HG02798 (cell line): ENCODE results near the gene CTCF.
A peak's percentile ranks its signal among the peaks of the same experiment; 100 is the strongest.
"Not testable (repeated sequence)": the region's sequence is repeated elsewhere in the genome, so short reads cannot be mapped to it uniquely, and the experiment has no call there.

ENCODE experiments used
- ATAC-seq: cut with Tn5 transposase; IDR thresholded peaks from one replicate; pipeline ENCODE4 v1.9.1; 2021; ENCODE audit warnings: mild to moderate bottlenecking; ENCODE audit not compliant: unreplicated experiment, poor library complexity

CTCF gene

GRCh38 chr16:67533987-67534386 is 28.3 kb upstream of the CTCF start:
- not testable (repeated sequence) for ATAC-seq

DNA sequence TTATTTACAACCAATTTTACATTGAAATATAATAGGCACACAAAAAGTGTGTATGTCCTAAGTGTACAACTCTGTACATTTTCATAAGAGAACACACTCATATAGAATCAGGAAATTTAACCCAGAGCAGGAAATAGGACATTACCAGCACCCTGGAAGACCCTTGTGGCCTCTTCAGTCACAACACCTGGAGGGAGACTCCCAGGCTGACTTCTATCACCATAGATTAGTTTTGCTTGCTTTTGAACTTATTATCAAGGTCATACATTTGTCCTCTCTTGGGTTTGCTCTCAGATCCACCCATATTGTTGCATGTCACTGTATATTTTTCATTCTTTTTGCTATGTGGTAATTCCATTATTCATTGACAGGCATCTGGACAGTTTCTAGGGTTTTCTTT is 27.9 kb upstream of the CTCF start:
- no peak for ATAC-seq

- no peak for ATAC-seq
Measured at GRCh38 chr16:67535201-67535600, 27.1 kb upstream of the CTCF start.

- ATAC-seq = peak; percentile 36
Measured at GRCh38 chr16:67537270-67537635, 25.1 kb upstream of the CTCF start.

DNA sequence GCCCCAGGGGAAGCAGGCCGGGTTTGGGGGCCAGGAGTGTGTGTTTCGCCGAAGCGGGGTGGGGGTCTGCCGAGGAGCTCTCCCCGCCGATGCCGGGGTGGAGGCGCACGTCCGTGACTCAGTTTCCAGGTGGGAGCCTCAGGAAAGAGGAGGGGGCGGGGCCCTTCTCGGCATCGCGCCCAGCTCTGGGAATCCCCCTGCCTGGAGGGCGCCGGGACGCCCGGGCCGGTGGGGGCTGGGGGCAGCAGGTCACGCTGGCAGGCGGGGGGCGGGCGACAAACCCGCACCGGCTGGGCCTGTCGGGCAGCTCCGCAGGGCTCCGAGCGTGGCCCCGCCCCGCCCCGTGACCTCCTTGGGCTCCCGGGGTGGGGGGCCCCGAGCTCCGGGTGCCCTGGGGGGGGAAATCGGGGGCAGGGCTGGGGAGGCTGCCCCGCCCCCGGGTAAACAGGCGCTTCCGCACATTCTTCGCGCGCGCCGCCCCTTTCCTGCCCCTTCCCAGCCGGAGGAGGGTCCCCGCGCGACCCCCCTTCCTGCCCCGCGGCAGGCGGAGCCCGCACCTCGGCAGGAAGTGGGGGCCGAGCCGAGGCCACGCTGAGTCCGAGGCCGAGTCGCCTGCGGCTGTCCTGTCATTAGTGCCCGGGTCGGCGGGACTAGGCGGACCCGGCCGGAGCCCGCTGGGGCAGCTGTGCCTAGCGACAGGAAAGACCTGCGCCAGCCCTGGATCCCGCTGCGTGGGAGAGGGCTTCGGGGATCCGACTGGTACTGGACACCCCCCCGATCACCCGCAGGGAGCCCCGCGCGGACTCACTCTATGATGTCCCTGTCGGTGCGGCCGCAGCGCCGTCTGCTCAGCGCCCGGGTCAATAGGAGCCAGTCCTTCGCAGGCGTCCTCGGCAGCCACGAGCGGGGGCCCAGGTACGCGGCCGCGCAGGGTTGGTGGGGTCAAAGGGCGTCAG is 24.4 kb upstream of the CTCF start:
- ATAC-seq = peak; percentile 41

- no peak for ATAC-seq
Measured at GRCh38 chr16:67538666-67539101, 23.6 kb upstream of the CTCF start.

- no peak for ATAC-seq
Measured at GRCh38 chr16:67539271-67539670, 23.1 kb upstream of the CTCF start.

GRCh38 chr16:67539691-67540635 is 22.4 kb upstream of the CTCF start:
- no peak for ATAC-seq

GRCh38 chr16:67540756-67541155 is 21.6 kb upstream of the CTCF start:
- ATAC-seq = no peak

GRCh38 chr16:67541391-67542263 is 20.7 kb upstream of the CTCF start:
- no peak for ATAC-seq

GRCh38 chr16:67542464-67542863 is 19.9 kb upstream of the CTCF start:
- peak; percentile 52 for ATAC-seq

DNA sequence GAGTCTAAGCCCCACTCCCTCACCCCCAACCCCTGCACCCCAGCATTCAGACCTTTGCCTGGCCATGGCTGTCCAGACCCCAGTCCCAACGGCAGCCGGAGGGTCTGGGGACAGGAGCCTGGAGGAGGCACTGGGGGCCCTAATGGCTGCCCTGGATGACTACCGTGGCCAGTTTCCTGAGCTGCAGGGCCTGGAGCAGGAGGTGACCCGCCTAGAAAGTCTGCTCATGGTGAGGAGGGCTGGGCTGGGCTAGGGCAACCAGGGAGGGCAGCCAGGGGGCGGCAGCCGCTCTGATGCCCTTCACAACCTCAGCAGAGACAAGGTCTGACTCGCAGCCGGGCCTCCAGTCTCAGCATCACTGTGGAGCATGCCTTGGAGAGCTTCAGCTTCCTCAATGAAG is 19.3 kb upstream of the CTCF start:
- no peak for ATAC-seq

DNA sequence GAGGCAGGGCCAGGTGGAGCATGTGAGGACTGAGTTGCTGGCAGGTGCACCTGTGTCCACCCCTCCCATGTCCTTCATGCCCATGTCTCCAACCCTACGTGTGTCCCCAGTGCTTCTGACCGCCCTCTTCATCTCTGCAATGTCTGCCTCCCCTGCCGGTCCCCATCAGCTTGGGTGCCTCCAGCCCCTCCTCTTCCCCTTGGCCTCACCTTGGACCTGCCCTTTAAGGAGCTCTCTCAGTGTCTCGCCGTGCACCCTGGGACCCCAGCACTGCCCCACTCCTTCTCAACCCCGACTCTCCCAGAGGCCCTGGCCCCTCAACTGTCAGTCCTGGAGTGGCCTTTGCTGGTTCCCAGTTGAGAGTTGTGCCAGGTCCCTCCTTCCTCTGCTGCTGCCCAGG is 18.7 kb upstream of the CTCF start:
- ATAC-seq = no peak

- no peak for ATAC-seq
Measured at GRCh38 chr16:67544329-67544841, 17.9 kb upstream of the CTCF start.

GRCh38 chr16:67544844-67545664 is 17.3 kb upstream of the CTCF start:
- no peak for ATAC-seq

DNA sequence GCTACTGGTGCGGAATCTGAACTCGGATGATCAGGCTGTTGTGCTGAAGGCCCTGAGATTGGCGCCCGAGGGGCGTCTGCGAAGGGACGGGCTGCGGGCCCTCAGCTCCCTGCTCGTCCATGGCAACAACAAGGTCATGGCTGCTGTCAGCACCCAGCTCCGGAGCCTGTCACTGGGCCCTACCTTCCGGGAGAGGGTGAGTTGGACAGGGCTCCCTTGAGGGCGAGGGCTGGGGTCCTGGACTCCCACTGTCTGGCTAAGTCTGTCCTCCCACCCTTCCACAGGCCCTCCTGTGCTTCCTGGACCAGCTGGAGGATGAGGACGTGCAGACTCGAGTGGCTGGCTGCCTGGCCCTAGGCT is 16.7 kb upstream of the CTCF start:
- no peak for ATAC-seq

- no peak for ATAC-seq
Measured at GRCh38 chr16:67546091-67546501, 16.2 kb upstream of the CTCF start.

GRCh38 chr16:67546761-67547422 is 15.4 kb upstream of the CTCF start:
- ATAC-seq = no peak
